A549 (cell line): ENCODE data around the gene SDC1. TPM values are rescaled to one million over a fixed set of nuclear protein-coding genes. Genes with fewer than 3 reads are reported as not detected.

Experiments
- ATAC-seq, 2 experiments: fragments of 200-7000 bp in 1 of 2; fragments of >200 bp in 1 of 2; cut with Nextera tagmentation in 1 of 2; cut with Tn5 transposase in 1 of 2; 3 replicates each; pipeline versions ENCODE4 v1.8.0 to v1.9.1; 2018 to 2020; ENCODE audit warnings: mild to moderate bottlenecking in 1 of 2, moderate library complexity in 1 of 2
- CTCF ChIA-PET: fragments of 300-600 bp; sonication (Branson Sonifier 250); formaldehyde crosslinking; extraction: SDS; loops from one replicate; lab custom pipeline; 2021; ENCODE audit warnings: antibody characterized with exemption, inconsistent platforms; lab: Yijun Ruan, JAX
- POLR2A ChIA-PET: fragments of 350-600 bp; formaldehyde crosslinking; extraction: SDS; loops from one replicate; lab custom pipeline; 2021; ENCODE audit warnings: antibody characterized with exemption, inconsistent platforms; lab: Yijun Ruan, JAX
- DNase-seq, 2 experiments: peaks; one replicate each; pipeline versions ENCODE4 v3.0.0 to v3.0.0-alpha.2; 2011 to 2016; ENCODE audit warnings: low read depth in 1 of 2, low spot score in 1 of 2
- FAIRE-seq: peaks from 2 replicates; lab custom pipeline; 2011; peaks lifted over from hg19 to GRCh38; lab: Jason Lieb, UNC
- H3K27ac ChIP-seq, 2 experiments: fragments of >200 bp; sonication (Bioruptor Twin); formaldehyde crosslinking; 3 replicates each; pipeline ENCODE4 v1.5.1; 2016 to 2017
- H3K4me1 ChIP-seq: fragments of >200 bp; sonication (Bioruptor Twin); formaldehyde crosslinking; 3 replicates; pipeline ENCODE4 v1.6.1; 2016
- H3K4me2 ChIP-seq: fragments of >200 bp; sonication (Bioruptor Twin); formaldehyde crosslinking; 3 replicates; pipeline ENCODE4 v1.6.1; 2016
- H3K4me3 ChIP-seq: fragments of >200 bp; sonication (Bioruptor Twin); formaldehyde crosslinking; 3 replicates; pipeline ENCODE4 v1.5.1; 2016
- H3K9me3 ChIP-seq: fragments of >200 bp; sonication (Bioruptor Twin); formaldehyde crosslinking; 3 replicates; pipeline ENCODE4 v1.6.1; 2016
- CBX2 ChIP-seq: fragments of 200-600 bp; sonication (generic); IDR thresholded peaks from 2 replicates; pipeline ENCODE4 v1.6.1; 2016; ENCODE audit warnings: low read depth, mild to moderate bottlenecking, borderline replicate concordance
- CBX8 ChIP-seq: fragments of 200-600 bp; sonication (generic); IDR thresholded peaks from 2 replicates; pipeline ENCODE4 v1.6.1; 2016
- CHD2 ChIP-seq: fragments of 150-350 bp; IDR thresholded peaks from 2 replicates; pipeline ENCODE4 v1.6.1; 2014; ENCODE audit warnings: low read length; ENCODE audit not compliant: partially characterized antibody
- CHD4 ChIP-seq: fragments of 200-600 bp; sonication (generic); IDR thresholded peaks from 2 replicates; pipeline ENCODE4 v1.6.1; 2016; ENCODE audit warnings: antibody characterized with exemption, mild to moderate bottlenecking, borderline replicate concordance
- CTCF ChIP-seq: fragments of >200 bp; sonication (Bioruptor Twin); formaldehyde crosslinking; IDR thresholded peaks from 3 replicates; pipeline ENCODE4 v1.5.1; 2016
- ELK1 ChIP-seq: fragments of 150-350 bp; IDR thresholded peaks from 2 replicates; pipeline ENCODE4 v1.6.1; 2014; ENCODE audit warnings: low read depth, mild to moderate bottlenecking, low read length
- EP300 ChIP-seq, 2 experiments: fragments of >200 bp; sonication (Bioruptor Twin); formaldehyde crosslinking; IDR thresholded peaks; 2 replicates in 1 of 2; 3 replicates in 1 of 2; pipeline ENCODE4 v1.6.1; 2016 to 2017
- HEYL ChIP-seq: fragments of 250-450 bp; sonication (Bioruptor Pico); IDR thresholded peaks from 2 replicates; pipeline ENCODE4 v1.8.0; 2021; ENCODE audit warnings: mild to moderate bottlenecking, moderate library complexity
- HMGXB4 ChIP-seq: fragments of 250-450 bp; sonication (Bioruptor Pico); IDR thresholded peaks from 2 replicates; pipeline ENCODE4 v1.5.0; 2021; ENCODE audit warnings: mild to moderate bottlenecking, moderate library complexity, borderline replicate concordance
- JUNB ChIP-seq: fragments of >200 bp; sonication (Bioruptor Twin); formaldehyde crosslinking; IDR thresholded peaks from 2 replicates; pipeline ENCODE4 v1.6.1; 2016
- NR3C1 ChIP-seq: fragments of >200 bp; sonication (Bioruptor Twin); formaldehyde crosslinking; IDR thresholded peaks from 3 replicates; pipeline ENCODE4 v1.6.1; 2017
- PHF8 ChIP-seq: fragments of 200-600 bp; sonication (generic); IDR thresholded peaks from 2 replicates; pipeline ENCODE4 v1.6.1; 2016; ENCODE audit warnings: low read depth, mild to moderate bottlenecking, antibody characterized with exemption, moderate library complexity, borderline replicate concordance
- POLR2A ChIP-seq: IDR thresholded peaks from 2 replicates; pipeline ENCODE4 v1.6.1; 2012; ENCODE audit warnings: mild to moderate bottlenecking, low read length
- REST ChIP-seq: fragments of 200-600 bp; sonication (generic); IDR thresholded peaks from 2 replicates; pipeline ENCODE4 v1.6.1; 2016; ENCODE audit warnings: antibody characterized with exemption, mild to moderate bottlenecking, moderate library complexity
- RFX5 ChIP-seq: fragments of 450-650 bp; IDR thresholded peaks from 2 replicates; pipeline ENCODE4 v1.7.1; 2014; ENCODE audit warnings: antibody characterized with exemption, mild to moderate bottlenecking, moderate library complexity
- SREBF2 ChIP-seq: fragments of 450-650 bp; IDR thresholded peaks from 2 replicates; pipeline ENCODE4 v1.6.1; 2014; ENCODE audit warnings: mild to moderate bottlenecking, moderate library complexity
- USF2 ChIP-seq: fragments of 450-650 bp; IDR thresholded peaks from 2 replicates; pipeline ENCODE4 v1.6.1; 2014; ENCODE audit warnings: antibody characterized with exemption
- ZC3H11A ChIP-seq: fragments of 450-650 bp; IDR thresholded peaks from 2 replicates; pipeline ENCODE4 v1.6.1; 2014; ENCODE audit warnings: antibody characterized with exemption, mild to moderate bottlenecking
- ZFP36 ChIP-seq: fragments of 450-650 bp; IDR thresholded peaks from 2 replicates; pipeline ENCODE4 v1.6.1; 2014; ENCODE audit warnings: borderline replicate concordance; ENCODE audit not compliant: partially characterized antibody
- ZNF302 ChIP-seq: fragments of 250-450 bp; sonication (Bioruptor Pico); IDR thresholded peaks from 2 replicates; pipeline ENCODE4 v1.9.0; 2021; ENCODE audit warnings: inconsistent platforms, mild to moderate bottlenecking, moderate library complexity
- WGBS: methylation state at CpG from one replicate; pipeline ENCODE4 v1.1.6; 2017; ENCODE audit errors: missing lambda C conversion rate; 5-methylcytosine and 5-hydroxymethylcytosine counted together
- polyA plus RNA-seq, 4 experiments: library from polyadenylated mRNA; depleted of rRNA in 3 of 4; stranded (reverse); fragments of >200 nt; fragmentation: RNase III in 1 of 4; extraction: RNeasy Plus Mini Kit Qiagen cat#74134 plus additional on column Dnase treatment in 1 of 4; gene quantifications; 2 replicates in 3 of 4; 3 replicates in 1 of 4; pipeline ENCODE4 v1.2.3, GENCODE V29; 2011 to 2017

SDC1 gene
- polyA plus RNA-seq, 2 of the 4 experiments (the other 2 are of a cell fraction), result 116 to 171 TPM

- WGBS, result 94% methylated on average over 12 of the region's 13 CpGs
- ChIA-PET CTCF (interaction anchor here (1.0 to 3.8 kb wide), 5 partner anchors 19 to 53 kb away, joined by 3 to 17 read pairs (median 4); no protein-coding TSS in a partner anchor), POLR2A (no interaction called here)
- ATAC-seq, result no peak
- Histone ChIP-seq H3K4me1 (peaks cover 3% of the 10 kb centered on the region), H3K27ac (peak overlapping the region in 1 of 2 experiments; percentile 24; a peak in 1 of 6 replicates), H3K4me3 (no peak overlapping the region), H3K4me2 (no peak overlapping the region), H3K9me3 (no peaks in the 10 kb centered on the region)
- no peak for DNase-seq
- TF ChIP-seq ELK1 (no peak), ZFP36 (no peak), CTCF (no peak), HMGXB4 (no peak), ZNF302 (CRISPR knock-in tag) (no peak), POLR2A (no peak), CBX8 (no peak), HEYL (CRISPR knock-in tag) (no peak), SREBF2 (no peak), USF2 (no peak), ZC3H11A (no peak), JUNB (no peak), CBX2 (no peak), REST (no peak), CHD2 (no peak), EP300 (IDR thresholded peaks at IDR 0.05) (no peak), NR3C1 (no peak), PHF8 (no peak), RFX5 (no peak), CHD4 (no peak)
- FAIRE-seq, result no peak
These were observed 52.5 kb downstream of the SDC1 start for GRCh38 chr2:20172273-20173055.
